KG1 (cell line): Measurements from ENCODE around the gene RPL5.

Experiments
- DNase-seq: peaks from one replicate; lab custom pipeline; 2025; lab: John Stamatoyannopoulos, UW

RPL5 gene

DNA sequence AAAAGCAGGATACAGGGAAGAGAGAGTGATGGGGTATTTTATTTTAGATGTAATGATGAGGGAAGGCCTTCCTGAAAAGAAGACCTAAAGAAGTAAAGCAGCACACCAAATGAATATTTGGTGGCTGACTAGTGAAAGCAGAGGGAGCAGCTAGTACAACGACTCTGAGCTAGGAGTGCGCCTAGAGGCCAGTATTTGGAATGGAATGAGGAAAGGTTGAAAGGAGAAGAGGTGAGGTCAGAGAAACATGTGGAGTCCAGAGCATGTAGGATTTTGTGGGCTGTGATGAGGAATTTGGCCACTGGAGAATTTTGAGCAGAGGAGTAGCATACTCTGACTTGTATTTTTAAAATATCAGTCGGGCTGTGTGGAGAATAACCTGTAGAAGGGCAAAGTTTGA lies 11.8 kb upstream of the RPL5 start:
- DNase-seq: no peak

DNA sequence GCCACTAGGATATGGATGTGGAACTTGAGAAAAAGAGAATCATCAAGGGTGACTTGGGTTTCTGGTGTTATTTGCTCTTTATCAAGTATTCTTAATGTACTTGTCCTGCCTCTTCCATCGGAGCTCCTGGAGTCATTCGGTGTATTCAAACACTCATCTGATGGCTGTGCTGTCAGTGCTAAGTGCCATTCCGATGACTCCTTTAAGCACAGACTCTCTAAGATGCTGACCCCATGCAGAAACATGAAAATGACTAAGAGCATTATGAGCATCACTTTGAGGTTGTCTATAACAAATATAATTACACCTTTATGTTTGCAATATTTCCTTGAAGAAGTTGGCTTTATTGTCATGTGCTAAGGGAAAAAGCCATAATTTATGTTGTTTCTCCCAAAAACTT lies 11.3 kb upstream of the RPL5 start:
- DNase-seq: no peak

DNA sequence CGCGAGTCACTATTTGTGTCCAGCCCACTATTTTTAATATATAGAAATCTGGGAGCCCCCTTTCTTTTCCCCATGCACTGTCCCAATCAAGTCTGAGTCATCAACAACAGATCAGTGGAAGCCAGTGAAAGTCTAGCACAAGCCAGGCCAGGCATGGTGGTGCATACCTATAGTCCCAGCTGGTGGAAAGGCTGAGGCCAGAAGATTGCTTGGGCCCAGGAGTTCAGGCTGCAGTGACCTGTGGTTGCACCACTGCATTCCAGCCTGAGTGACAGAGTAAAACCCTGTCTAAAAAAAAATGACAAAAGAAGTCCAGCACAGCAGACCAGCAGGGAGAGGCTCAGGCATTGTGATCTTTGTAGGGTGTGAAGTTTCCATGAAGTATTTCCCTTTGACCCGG lies 9.0 kb upstream of the RPL5 start:
- no peak for DNase-seq

DNA sequence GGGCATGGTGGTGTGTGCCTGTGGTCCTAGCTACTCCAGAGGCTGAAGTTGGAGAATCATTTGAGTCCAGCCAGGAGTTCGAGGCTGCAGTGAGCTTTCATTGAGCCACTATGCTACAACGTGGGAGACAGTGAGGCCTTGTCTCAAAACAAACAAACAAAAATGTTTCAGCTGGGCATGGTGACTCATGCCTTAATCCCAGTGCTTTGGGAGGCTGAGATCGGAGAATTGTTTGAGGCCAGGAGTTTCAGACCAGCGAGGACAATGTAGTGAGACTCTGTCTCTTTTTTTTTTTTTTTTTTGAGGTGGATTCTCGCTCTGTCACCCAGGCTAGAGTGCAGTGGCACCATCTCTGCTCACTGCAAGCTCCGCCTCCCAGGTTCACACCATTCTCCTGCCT lies 5.0 kb upstream of the RPL5 start:
- no peak for DNase-seq

DNA sequence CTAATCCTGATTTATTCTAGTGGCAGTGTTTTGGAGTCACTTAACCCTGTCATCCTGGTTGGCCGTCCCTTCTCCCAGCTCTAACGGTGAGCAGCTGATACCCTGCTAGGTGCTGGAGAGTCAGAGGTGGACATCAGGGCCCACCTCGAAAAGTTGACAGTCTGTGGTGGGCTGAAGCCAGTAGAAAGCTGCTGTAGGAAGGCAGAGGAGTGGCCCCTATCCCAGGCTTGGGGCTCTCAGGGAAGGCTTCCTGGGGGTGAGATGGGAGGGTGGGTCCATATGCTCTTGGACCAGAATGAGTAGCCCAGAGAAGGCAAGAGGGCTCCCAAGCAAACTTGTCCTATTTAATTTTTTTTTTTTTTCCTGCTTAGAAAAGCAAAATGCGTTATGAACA lies 475 bp upstream of the RPL5 start:
- no peak for DNase-seq

DNA sequence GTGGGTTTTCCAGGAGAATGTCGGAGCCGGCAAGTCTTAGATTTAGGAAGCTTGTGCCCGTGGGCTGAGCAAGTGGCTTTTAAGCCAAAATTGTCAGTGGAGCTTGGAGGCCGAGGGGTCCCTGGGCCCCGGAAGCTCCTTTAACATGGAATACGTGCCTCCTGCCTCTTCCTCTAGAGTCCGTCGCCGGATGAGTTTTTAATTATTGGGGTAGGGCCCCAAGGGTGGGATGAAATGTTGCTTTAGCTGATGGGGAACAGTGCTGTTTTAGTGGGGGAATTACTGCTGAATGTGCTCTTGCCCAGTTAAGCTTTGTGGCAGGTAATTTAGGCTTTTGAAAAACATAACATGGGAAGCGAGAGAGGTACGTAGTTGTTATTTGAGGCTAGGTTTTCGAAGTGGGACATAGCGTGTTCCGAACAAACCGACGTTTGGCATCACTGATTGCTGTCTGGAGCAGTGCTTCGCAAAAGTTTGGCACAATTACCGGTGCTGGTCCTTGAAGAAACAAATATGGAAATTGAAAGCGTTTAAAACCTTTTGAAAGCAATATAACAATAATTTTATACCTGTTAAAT lies 786 bp downstream of the RPL5 start:
- no peak for DNase-seq

DNA sequence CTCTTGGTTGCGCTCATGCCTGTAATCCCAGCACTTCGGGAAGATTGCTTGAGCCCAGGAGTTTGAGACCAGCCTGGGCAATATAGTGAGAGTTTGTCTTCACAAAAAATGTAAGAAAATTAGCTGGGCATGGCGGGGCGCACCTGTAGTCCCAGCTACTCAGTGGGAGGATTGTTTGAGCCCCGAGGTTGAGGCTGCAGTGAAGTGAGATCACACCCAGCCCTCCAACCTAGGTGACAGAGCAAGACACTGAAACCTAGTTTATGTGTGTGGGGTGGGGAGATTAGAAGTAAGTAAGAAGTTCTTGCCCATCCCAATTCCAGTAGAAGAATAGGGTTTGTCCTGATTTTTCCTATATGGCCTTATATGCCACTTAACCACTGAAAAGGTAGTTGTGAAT lies 2.0 kb downstream of the RPL5 start:
- no peak for DNase-seq

DNA sequence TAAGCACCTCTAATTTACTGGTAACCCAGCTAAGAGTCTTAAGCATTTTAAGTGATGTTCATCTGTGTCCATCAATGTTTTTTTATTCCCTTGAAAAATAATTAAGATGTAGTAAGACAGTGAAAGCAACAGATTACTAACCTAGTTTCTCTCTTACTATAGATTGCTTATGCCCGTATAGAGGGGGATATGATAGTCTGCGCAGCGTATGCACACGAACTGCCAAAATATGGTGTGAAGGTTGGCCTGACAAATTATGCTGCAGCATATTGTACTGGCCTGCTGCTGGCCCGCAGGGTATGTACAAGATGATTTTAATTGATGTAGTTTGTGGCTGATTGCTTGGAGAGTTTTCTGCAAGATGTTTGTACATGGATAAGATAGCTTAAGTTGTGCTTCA lies 2.8 kb downstream of the RPL5 start:
- DNase-seq: no peak

DNA sequence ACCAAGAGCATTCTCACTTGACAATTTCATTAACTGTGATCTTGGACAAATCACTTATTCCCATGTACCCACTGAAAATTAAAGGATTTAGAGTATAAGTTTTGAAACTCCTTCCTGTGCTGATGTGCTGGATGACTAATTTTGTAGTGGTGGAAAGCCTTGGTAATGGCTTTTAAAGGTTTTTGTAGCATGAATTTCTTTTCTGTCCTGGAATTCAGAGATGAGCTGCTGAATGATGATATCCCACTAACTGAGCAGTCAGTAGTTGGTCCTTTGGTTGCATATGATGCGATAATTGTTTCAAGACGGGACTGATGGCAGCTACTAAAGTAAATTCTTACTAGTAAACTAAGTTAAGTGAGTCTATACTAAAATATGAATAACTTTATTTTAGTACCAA lies 5.2 kb downstream of the RPL5 start:
- no peak for DNase-seq

DNA sequence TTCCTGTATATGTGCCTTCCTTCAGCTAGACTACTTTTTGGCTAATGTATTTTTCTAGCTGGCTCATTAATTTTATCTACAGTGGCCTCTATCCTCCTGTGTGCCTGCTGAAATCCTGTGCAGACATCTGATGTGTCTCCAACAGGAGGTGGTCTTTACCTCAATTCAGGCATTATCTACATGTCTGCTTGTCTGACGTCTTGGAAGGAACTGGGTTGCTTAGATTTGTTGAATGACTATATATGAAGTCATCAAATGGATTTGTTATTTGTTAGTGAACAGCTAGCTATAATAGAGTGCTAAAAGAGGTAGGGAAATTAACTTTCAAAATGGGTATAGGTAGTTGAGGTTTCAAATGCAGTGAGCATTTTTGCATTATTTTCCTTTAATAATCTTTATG lies 6.7 kb downstream of the RPL5 start:
- DNase-seq: no peak

DNA sequence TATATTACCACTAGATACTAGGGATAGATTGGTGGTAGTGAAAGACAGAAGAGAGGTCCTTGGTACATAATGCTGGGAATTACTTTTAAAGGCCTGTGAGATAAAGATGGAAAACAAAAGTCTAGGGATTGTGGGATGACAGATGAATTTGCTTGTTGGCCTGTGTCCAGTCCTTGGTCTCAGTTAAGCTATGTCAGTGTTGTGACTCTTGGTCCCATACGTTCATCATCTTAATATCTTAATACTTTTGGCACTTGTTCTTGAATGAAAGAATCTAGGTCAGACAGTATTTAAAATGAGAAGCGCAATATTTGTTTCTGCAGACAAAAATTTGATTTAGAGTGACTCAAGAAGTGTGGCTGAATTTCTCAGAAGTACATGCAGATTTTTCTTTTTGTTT lies 7.6 kb downstream of the RPL5 start:
- no peak for DNase-seq

DNA sequence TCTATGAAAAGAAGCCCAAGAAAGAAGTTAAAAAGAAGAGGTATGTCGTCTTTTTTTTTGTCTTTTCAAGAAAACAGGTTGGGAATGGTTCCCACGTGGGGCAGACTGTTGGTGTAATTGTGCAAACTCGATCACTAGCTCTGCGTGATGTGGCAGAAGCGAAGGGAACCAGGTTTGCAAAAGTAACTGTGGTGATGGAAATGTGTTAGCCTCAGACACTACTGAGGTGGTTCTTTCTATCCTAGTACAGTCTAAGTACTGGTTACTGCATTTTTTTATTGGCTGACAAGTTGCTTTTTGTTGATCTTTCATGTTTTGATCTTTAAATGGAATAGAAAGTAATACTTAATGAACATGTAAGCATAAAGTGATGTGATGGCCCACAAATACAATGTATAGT lies 8.8 kb downstream of the RPL5 start:
- DNase-seq: no peak

DNA sequence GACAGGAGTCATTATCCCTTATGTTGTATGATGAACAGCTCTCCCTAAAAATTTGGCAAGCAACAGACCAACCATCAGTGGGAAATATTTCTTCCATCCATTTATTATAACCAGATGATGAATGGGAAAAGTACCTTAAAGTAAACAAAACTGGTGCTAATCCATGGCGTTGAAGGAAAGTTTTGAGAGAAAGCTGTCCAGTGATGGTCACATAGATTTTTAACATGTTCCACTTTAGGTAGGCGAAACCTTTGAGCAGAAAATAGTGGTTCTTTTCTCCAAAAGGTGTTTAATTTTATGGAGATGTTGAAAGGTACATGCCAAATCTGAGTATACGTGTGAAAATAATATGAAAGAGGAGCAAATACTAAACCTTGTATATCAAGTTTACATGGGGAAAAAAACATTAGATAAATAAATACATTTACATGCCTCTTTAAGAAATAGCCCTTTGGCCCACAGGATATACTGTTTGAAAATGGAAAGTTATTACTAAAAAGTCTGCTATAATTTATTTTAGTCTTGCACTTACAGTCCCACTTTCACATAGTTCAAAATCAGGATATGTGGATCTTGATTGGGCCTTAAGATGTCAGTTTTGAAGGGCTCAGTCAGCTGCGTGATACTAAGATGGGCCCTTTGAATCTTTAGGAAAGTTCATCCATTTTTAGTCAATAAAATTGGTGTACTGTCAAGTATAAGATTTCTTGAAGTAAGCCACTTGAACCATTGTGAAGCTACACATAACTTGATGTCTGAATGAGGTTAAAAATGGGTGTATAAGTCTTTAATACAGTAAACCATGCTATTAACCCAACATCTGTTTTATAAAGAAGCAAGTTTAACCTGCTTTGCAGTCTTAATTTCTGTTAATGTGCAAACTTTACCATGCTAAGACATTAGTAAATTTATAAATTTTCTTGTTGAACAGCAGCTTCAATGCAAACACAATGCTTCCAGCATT lies 10.5 kb downstream of the RPL5 start:
- no peak for DNase-seq

DNA sequence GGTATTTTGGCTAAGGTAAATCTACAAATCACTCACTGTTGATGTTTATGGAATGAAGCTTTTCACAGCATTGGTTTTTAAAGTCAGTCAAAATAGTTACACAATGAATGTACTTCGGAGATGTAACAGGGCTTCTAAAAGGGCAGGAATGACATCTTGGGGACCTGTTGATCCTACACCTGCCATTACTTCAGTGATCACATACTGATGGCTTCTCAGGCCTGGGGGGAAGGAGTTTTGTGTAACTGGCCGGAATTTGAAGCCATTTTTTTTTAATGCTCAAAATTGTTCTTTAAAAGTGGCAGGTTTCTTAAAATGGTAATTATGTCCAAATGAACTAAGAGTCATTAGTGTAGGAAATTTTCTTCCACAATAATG lies 11.2 kb downstream of the RPL5 start:
- no peak for DNase-seq

DNA sequence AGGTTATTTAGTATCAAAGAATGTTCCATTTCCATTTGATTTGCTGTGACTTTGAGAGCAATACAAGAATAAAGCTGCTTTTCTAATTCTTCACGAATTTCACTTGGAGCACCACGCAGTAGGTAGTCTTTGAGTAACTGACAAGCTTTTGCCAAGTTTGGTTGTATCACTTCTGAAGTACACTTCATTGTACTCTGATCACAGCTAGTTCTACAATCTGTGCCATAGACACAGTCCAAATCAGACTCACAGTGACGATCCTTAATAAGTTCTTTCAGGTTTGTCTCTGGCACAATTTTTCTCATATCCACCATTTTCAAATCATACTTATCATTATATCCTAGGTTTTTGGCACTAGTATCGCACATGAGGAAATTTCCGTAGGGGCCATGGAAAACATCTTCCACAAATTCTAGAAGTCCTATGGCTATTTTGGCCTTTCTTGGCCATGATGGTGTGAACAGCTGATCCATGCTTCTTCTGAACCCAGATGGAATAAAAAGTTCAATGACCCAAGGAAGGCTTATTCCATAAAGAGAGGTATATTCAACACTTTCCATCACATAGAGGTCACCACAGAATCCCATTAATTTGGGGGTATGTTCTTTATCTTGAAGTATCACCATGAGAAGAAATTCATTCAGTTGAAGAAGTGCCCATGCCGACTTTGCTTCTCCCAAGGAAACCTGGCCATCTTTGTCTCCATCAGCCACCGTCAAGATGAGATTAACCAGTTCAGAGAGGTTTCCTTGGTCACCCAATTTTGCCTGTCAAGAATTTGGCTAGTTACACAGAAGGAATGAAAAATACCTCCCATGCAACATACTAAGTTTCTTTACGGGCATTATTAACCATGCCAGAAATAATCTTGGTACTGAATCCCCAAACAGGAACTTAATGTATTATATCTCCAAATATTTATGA lies 11.9 kb downstream of the RPL5 start:
- DNase-seq: no peak

DNA sequence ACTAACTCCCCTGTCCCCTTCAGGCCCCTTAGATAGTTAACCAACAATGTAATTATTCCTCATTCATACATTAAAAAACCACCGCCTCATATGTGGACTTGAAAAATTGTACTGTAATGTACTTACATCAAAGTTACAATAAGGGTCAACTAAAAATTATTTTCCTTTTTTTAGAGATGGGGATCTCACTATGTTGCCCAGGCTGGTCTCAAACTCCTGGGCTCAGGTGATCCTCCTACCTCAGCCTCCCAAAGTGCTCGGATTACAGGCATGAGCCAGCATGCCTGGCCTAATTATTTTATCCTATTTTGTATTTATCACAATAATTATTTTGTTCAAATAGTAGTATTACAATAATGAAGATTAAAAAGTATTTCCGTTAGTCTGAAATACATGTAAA lies 12.6 kb downstream of the RPL5 start:
- no peak for DNase-seq

DNA sequence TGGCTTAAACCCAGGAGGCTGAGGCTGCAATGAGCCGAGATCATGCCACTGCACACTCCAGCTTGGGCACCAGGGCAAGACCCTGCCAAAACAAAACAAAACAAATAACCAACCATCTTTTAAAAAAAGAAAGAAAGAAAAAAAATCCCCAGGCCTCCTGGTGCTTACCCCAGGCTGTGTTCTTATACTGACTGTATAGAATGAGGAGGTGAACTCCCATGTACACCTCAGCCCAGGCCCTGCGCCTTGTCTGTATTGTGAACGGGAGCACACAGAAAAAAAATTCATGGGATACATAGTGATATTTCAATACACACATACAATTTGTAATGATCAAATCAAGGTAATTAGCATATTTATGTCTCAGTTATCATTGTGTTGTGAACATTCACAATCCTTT lies 14.1 kb downstream of the RPL5 start:
- DNase-seq: no peak

DNA sequence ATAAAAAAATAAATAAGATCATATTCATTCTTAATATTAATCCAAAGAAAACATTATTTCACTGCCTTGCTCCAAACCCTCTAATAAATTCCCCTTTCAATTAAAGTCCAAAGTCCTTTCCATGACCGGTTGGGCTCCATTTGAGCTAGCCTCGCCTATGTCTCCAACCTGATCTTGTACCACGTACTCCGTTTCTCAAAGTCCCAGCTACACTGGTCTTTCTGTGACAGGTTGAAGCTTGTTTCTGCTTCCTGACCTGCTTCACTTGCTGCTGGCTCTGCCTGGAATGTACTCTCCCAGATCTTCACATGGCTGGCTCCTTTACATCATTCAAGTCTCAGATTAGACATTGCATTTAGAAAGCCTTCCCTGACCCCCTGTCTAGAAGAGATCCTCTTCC lies 16.4 kb downstream of the RPL5 start:
- DNase-seq: no peak

DNA sequence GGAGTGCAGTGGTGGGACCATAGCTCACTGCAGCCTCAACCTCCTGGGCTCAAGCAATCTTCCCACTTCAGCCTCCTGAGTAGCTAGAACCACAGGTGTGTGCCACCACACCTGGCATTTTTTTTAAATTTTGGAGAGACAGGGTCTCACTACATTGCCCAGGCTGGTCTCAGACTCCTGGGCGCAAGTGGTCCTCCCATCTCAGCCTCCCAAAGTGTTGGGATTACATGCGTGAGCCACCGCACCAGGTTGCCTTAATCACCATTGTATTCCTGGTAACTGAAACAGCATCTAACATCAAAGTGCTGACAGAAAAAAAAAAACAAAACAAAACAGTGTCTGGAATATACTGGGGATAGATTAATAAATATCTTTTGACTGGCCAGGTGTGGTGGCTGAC lies 18.2 kb downstream of the RPL5 start:
- DNase-seq: no peak

DNA sequence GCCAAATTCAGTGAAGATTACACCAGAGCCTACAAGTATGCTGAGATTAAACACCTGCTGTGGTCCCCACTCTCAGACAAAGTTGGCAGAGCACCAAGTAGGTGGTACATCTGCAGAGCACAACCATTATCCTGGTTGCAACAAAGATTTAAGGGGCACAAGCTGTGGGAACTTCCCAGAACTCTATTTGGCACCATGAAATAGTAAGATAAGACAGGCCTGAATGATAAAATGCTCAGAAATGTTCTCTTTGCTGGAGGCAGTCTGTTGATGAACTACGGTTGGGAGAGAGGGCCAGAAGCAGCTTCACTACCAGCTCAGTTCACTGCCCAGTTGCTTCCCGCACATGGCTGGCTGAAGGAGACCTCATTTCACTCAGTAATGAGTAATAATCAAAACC lies 19.9 kb downstream of the RPL5 start:
- no peak for DNase-seq

DNA sequence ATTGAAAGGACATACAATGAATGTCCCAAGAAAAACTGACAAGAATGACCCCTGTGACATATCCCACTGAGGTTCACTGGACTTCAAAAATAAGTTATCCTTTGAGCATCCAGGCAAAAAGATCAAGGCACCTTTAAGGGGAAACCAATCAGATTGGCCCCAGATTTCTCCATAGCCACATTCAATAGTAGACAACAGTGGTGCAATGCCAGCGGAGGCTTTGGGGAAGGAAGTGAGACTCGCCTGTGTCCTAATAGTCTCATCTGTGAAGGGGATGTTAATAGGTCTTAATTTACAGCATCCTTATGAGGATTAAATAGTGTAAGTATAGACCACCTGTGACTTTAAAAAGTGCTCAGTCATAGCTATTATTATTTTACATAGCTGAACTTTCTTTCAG lies 21.5 kb downstream of the RPL5 start:
- DNase-seq: no peak

DNA sequence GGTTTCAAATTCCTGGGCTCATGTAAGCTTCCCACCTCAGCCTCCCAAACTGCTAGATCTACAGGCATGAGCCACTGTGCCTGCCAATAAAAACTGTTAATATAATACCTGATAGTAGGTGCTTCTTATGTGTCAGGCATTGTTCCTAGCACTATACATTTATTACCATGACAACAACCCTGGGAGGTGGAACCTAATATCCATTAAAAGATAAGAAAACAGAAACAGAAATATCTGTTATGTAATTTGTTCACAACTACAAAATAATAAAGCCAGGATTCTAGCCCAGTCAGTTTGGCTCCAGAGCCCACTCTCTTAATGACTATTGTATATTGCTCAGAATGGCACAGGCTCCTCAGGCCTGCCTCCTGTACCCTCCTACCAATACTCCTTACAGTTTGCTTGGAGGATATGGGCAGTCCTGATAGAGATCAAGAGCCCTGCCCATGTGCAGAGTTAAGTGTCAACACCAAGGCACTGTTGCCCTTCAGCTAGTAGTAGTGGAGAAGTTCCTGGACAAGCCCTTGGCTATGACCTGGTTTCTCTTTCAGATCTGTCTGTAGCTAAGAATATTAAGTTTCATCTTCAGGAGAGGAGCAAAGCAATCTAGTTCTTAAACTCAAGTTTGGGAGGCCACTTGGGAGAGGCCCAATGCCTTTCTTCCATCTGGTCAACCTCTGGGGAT lies 22.4 kb downstream of the RPL5 start:
- DNase-seq: no peak
